HFF-Myc (cell line): Measurements from ENCODE around the gene LYRM4.

Experiments
- DNase-seq: peaks from one replicate; pipeline ENCODE4 v3.0.0-alpha.2; 2011; ENCODE audit warnings: low read depth; ENCODE audit errors: extremely low read depth
- H3K4me3 ChIP-seq: replicated peaks from 2 replicates; pipeline ENCODE4 v1.5.1; 2011; ENCODE audit warnings: low read depth, mild to moderate bottlenecking, control low read depth, low read length
- TF ChIP-seq, protein P1 (sequence below): IDR thresholded peaks from 2 replicates; pipeline ENCODE4 v1.5.1; 2012; ENCODE audit warnings: mild to moderate bottlenecking, low read depth, low read length, control low read depth; ENCODE audit errors: missing control alignments

LYRM4 gene

DNA sequence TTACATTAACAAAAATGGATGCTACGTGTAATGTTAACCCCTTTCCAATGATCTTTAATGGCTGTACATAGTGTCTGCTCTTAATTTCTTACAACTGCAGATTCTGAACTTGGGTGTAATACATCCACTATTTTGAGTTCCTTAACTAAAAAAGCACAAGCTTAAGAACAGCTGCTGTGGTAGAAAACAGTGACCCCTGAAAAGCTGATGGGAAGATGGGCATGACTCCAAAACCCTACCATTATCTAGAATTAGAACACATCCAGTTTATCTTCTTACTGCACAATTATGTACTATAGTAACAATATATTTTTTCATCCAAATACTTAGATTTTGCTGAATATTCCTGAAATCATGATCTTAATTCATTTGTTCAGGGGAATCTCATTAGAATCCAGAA is 49.3 kb downstream of the LYRM4 start:
- TF ChIP-seq, protein P1, sequence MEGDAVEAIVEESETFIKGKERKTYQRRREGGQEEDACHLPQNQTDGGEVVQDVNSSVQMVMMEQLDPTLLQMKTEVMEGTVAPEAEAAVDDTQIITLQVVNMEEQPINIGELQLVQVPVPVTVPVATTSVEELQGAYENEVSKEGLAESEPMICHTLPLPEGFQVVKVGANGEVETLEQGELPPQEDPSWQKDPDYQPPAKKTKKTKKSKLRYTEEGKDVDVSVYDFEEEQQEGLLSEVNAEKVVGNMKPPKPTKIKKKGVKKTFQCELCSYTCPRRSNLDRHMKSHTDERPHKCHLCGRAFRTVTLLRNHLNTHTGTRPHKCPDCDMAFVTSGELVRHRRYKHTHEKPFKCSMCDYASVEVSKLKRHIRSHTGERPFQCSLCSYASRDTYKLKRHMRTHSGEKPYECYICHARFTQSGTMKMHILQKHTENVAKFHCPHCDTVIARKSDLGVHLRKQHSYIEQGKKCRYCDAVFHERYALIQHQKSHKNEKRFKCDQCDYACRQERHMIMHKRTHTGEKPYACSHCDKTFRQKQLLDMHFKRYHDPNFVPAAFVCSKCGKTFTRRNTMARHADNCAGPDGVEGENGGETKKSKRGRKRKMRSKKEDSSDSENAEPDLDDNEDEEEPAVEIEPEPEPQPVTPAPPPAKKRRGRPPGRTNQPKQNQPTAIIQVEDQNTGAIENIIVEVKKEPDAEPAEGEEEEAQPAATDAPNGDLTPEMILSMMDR: no peak
- no peak for DNase-seq
- no peak overlapping the region for H3K4me3 ChIP-seq

DNA sequence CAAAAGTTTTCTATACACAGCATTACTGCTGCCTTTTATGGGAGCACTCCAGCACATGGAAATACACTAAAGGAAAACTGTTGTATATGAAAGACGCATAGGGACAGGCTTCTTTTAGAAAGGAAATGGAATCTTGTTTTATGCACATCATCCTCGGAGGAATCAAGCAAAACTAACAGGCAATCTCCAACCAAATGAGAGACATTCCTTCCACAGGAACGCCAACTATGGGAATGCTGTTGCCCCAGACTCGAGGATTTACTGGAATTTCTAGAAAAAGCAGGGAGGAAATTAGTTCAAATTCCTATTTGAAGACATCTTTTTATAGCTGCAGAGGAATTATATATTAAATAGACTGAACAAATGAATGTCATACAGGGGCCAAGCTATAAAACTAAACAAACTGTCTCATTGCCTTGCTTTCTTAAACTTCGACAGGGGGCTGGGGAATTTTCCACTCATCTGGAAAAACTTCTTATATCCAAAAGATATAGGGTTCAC is 52.2 kb downstream of the LYRM4 start:
- H3K4me3 ChIP-seq: no peak overlapping the region
- no peak for DNase-seq
- TF ChIP-seq, protein P1: no peak

DNA sequence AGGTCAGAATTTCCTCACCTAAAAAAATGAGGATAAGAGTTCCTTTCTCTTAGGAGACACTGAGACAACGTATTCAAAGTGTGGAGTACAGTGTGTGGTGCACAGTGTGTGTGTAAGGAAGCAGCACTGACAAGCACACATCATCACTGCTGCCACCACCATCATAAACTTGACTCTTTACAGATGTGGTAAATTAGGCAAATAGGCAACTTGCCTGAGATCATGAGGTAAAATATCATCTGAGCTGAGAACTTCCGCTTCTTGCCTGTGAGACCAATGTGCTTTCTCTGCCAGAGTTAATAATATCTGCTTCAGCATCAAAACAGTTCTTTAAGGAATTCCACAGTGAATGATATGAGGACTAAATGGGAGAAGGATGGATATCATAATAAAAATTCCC is 52.7 kb downstream of the LYRM4 start:
- H3K4me3 ChIP-seq: no peak overlapping the region
- peak; percentile 65 for DNase-seq
- TF ChIP-seq, protein P1: no peak

DNA sequence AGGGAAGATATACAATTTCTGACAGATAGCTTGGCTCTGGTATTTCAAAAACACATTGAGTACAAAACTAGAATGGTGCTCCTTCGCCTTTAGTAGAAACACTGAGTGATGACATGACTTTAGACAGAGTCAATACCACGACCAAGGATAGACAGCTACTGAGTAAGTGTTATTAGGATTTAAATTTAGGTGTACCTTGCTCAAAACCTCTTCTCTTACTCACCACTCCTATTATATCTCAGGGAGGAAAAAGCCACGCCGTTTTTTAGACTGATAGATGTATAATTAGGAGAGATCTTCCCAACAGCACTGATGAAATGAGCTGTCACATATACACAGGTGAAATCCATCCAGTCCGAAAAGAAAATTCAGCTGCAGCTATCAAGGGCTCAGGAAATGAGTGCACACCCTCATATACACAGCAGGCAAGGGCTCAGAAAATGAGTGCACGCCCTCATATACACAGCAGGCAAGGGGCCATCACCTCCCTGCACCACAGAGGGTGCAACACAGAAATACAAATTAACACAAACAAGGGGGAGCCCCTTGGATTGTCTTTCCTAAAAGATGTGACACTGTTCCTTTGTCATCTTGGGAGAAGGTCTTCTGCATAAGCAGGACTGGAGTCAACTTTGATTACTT is 53.7 kb downstream of the LYRM4 start:
- TF ChIP-seq, protein P1: no peak
- no peak for DNase-seq
- H3K4me3 ChIP-seq: no peak overlapping the region

- no peak overlapping the region for H3K4me3 ChIP-seq
- TF ChIP-seq, protein P1: no peak
- no peak for DNase-seq
These were observed 54.6 kb downstream of the LYRM4 start for GRCh38 chr6:5205877-5206850.

DNA sequence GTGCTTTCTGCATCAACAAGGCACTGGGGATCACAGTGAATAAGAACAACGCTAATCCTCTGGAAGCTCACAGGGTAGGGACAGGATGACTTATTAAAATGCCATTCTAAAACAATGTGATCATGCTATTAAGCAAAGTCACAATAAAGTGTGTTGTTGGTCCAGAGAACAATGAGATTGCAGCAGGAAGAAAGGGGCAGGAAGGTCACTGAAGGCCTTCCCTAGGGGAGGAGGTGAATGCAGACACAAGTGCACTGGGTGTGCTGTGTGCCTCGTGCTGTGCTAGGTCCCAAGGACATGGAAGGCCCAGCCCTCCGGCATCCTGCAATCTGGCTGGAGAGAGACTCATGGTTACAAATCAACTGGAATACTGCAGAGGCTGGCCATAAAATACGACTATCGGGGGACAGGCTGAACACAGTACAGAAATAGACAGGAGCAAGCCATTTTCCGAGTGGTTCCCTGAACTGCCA is 55.7 kb downstream of the LYRM4 start:
- TF ChIP-seq, protein P1: no peak
- no peak overlapping the region for H3K4me3 ChIP-seq
- no peak for DNase-seq
